Activated CD4-positive, CD25-positive, alpha-beta regulatory T cell (primary cell): ENCODE results near the gene SETD1B.
A peak's percentile ranks its signal among the peaks of the same experiment; 100 is the strongest.
"Not testable (repeated sequence)": the region's sequence is repeated elsewhere in the genome, so short reads cannot be mapped to it uniquely, and the experiment has no call there.

Experiments used
- DNase-seq, 4 experiments: peaks; one replicate each; lab custom pipeline; 2025; lab: John Stamatoyannopoulos, UW

Gene SETD1B

DNA sequence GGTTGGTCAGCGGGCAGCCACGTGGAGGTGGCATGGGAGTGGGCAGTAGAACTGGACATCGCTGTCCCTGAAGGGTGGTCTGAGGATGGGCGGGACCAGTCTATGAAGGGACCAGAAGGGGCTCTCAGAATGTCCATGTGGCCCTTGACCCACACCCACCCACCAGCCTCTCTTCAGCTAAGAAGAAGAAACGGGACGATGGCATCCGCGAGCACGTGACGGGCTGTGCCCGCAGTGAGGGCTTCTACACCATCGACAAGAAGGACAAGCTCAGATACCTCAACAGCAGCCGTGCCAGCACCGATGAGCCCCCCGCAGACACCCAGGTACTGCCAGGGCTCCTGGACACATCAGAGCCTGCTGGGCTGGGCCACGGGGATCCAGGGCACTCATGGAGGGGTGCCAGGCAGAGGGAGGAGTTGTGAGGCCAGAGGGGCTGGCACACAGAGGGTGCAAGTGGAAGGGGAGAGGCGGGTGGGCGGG, 21.3 kb downstream of the SETD1B start:
- no peak for DNase-seq

DNA sequence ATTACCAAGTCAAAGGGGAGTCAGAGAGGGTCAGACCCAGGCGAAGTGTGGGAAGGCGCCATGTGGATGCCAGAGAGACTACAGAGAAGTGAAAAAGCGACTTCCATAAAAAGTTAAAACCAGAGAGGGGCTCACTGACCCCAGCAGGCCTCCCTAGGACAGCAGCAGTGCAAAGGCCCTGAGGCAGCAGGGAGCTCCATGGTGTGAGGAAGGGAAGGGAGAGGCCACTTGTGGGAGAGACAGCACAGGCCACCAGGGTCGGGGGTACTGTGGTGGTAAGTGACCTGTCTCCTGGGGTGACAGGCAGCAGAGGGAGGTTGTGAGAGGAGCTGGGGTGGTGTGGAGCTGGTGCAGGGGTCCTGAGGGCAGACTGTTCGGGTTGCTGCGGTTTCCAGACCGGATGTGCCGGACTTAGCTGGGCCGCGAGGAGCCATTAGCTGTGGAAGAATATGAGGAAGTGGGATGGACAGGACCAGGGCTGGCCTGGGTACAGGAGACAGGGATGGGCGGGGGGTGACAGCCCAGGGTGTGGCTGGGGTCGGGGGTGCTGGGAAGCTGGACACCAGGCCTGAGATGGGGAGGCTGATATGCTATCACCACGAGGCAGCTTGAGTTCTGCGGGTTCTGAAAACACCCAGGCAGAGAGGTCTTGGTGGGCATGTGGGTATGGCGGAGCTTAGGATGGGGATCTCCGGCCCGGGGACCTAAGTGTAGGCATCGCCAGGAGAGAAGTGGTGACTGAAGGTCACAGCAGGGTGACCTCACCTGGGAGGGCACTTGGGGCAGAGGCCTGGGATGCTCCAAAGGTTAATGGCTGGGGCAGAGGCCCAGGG, 22.7 kb downstream of the SETD1B start:
- DNase-seq, result no peak

DNA sequence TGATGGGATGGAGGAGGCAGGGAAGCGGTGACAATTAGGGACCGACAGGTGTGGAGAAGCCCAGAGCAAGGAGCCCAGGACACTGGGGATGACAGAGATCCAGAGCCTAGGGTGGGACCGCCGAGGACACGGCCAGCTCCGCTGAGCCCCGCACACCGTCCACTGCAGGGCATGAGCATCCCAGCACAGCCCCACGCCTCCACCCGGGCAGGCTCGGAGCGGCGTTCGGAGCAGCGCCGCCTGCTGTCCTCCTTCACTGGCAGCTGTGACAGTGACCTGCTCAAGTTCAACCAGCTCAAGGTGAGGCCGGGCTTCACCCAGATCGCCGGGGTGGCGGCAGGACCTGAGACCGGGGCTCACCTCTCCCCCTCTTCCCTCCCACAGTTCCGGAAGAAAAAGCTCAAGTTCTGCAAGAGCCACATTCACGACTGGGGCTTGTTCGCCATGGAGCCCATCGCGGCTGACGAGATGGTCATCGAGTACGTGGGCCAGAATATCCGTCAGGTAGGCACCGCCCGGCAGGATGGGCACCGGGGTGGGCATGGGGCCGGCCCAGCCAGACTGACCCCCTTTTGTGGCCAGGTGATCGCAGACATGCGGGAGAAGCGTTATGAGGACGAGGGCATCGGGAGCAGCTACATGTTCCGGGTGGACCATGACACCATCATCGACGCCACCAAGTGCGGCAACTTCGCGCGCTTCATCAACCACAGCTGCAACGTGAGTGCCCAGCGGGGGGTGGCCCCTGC, 23.7 kb downstream of the SETD1B start:
- no peak for DNase-seq

DNA sequence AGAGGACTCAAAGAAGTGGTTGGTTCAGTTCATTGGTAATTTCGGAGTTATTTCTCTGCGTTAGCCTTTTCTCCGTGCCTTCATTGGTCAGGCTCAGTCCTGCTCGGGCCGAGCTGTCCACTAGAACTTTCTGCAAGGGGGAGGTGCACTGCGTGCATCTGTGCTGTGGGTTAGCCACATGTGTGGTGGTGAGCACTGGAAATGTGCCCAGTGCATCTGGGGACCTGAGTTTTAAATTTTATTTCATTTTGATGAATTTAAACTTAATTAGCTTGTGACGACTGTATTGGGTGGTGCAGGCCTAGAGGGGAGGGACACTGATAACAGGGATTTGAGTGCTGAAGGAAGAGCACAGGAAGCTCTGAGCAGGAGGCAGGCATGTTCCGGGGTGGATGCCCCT, 24.5 kb downstream of the SETD1B start:
- DNase-seq, result no peak

DNA sequence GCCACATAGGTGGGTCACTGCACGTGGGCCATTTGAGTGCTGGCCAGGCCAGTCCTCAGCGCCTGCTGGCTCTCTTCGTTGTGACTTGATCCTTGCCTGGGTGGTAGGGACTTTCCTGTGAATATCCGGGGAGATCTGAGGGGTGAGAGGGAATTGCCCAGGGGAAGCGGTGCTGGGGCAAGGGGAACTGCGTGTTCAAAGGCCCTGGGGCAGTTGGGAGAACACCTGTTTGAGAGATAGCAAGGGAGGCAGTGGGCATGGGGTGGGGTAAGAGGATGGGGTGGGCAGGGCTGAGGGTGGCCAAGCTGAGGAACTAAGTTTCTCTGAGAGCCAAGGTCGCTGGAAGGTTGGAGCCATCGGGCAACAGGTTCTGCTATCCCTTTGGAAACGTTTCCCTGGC, 25.0 kb downstream of the SETD1B start:
- no peak for DNase-seq

DNA sequence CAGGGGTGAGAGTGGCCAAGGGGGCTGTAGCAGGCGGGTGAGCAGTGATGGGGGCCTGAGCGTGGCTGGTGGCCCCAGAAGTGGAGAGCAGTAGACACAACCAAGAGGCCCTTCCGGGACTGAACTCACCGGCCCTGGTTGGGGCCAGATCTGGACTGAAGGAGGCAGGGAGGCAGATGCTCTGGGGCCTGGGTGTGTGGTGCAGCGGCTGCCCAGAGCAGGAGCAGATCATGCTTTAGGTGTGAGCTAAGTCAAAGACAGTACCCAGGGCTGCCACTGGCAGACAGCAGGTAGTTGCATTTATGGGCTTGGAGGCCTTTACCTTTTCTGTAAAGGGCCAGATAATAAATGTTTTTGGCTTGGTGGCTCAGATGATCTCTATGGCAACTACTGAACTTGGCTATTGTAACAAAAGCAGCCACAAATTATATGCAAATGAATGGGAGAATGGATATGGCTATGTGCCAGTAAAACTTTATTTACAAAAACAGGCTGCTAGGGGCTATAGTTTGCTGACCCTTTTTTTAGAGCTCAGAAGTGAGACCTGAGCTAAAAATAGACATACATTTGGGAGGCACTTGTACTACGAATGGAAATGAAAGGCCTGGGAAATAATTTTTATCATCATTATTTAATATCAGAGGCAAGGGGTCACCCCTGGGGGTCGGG, 25.6 kb downstream of the SETD1B start:
- DNase-seq, result no peak

DNA sequence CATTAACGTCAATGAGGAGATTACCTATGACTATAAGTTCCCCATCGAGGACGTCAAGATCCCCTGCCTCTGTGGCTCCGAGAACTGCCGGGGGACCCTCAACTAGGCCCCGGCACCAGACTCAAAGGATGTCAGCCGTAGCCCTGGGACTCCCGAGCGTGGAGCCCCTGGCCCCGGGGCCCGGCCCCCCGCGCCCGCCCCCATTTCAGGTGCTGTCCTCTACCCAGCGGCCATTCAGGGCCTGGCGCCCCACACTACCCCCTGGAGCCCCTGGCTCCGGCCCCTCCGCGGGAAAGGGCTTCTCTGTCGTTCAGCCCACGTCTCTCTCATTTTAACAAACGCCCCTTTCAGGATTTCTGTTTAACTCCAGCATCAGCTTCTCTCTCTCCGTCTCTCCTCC, 26.3 kb downstream of the SETD1B start:
- DNase-seq, result no peak

DNA sequence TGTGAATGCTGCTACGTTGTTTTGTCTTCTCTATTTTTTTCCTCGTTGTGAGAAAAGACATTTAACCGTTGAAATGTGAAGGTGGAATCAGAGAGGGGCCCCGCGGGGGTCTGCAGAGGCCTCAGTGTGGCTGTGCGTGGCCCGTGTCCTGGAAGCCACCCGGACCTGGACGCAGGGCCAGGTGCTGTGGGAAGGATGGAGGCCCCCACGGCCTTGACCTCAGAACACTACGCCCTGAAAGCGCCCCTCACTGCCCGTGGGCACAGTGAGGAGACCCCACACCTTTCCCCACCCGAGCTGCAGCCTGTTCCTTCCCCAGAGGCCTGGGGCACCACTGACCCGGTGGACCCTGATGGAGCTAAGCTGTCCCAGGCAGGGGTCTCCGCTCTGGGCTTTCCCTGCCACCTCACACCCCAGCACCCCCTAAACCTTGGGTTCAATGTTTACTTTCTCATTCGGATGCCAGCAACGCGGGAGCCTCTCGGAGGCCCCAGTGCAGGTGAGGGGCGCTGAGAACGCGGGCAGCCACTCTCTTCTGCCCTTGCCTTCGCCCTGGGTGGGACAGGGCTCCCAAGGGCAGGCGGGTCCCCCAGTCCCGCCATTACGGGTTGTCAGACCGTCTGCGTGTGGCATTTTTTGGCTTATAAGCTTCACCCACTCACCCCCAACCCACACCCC, 26.9 kb downstream of the SETD1B start:
- no peak for DNase-seq

DNA sequence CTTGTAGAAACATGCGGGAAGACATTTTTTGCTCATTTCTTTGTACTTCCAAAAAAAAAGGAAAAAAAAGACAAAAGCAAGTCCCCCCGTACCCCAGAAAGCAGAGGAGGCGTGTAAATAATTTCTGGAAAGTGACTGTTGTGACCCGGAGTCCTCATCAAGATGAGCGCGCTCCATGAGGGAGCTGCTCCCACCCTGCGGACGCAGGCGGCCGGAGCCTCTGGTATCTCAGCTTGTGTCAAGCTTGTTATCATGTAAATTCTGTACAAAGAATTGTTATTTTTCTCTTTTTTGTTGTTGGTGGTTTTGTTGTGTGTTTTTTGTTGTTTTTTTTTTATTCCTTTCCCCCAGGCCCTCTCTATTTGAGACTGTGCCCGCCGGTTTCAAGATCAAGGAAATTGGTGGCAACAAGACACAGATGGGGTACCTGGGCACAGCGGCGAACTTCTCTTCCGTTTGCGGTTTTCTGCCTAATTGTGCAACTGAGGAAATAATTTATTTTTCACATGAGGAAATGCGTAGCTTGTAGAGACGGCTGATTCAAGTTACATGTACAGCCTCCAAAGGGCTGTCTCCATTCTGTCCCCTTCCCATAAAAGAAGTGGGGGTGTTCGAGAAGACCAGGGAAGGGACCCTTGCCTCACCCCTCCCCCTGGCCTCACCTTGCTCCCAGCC, 27.9 kb downstream of the SETD1B start:
- DNase-seq, result no peak

DNA sequence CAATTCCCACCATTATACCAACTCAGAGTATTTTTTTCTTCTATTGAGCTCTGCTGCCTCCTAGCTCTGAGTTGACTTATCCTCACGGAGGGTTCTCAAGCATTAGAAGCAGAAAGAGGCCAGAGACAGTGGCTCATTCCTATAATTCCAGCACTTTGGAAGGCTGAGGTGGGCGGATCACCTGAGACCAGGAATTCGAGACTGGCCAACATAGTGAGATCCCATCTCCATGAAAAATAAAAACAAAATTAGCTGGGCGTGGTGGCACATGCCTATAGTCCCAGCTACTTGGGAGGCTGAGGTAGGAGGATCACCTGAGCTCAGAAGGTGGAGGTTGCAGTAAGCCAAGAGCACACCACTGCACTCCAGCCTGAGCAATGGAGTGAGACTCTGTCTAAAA, 33.9 kb downstream of the SETD1B start:
- DNase-seq, result no peak

DNA sequence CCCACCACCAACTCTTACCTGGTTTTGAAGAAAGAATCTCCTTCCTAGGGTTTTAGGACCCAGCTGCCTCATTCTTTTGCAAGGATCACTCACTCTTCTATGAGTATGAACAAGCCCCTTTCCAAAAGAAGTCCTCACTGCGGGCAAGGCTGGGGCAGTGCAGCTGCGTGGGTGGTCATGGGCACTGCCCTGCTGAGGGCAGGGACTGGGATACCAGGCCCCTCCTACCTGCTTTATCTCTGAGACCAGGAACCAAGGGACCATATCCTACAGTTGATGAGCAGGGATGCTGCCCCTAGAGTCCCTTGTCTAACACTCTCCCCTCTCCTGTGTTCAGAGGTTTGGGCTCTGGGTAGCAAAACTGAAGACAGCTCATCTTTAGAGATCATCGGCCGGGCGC, 34.3 kb downstream of the SETD1B start:
- DNase-seq, result no peak

DNA sequence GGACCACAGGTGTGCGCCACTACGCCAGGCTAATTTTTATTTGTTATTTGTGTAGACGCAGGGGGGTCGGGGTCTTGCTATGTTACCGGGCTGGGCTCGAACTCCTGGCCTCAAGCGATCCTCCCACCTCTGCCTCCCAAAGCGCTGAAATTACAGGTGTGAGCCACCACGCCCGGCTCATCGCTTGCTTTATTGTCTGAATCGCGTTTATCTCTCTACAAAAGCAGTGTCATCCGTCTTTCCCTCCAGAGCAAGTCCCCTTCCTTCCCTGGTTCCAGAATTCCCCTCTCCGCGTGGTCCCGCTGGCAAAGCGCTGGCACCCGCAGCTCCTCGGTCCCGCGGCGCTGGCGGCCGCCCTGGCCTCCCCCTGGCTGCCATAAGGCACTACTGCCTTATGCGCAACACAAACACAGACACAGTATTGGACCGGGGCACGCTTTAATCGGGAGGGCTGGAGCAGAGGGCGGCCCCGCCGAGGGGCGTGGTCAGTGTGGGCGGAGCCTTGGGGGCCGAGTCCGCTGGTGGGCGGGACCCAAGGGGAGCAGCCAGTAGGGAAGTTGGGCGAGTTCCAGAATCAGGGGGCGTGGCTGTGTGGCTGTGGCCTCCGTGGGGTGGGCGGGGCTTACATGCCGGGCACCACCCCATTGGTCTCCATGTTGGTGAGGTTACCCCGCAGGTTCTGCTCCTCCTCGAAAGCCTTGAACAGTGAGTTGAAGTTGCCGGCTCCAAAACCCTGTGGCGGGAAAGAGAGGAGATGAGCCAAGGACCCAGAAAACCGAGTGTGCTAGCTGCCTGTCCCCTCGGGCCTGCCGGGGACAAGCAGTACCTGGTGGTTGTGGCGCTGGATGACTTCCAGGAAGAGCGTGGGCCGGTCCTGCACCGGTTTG, 35.5 kb downstream of the SETD1B start:
- DNase-seq, result peak; percentile 98 to 99 (median 99)

DNA sequence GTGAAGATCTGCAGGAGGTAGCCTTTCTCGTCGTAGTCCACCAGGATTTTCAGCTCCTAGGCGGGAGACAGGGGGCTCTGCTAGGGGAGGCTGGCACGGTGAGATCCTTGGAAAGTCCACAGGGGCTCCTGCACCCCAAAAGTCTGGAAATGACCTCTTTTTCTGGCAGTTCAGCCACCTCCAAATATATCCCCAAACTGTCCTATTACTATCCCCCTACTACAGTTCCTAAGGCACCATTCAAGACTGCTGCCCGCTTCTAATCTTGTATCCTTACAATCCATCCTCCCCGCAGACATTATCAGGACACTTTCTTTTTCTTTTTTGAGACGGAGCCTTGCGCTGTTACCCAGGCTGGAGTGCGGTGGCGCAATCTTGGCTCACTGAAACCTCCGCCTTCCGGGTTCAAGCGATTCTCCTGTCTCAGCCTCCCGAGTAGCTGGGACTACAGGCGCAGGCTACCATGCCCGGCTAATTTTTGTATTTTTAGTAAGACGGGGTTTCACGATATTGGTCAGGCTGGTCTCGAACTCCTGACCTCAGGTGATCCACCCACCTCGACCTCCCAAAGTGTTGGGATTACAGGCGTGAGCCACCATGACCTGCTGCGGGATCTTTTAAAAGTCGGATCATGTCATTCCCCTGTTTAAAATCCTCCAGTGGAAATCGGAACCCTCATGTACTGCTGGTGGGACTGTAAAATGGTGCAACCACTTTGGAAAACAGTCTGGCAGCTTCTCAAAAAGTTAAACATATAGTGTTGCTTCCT, 36.4 kb downstream of the SETD1B start:
- DNase-seq, result no peak

DNA sequence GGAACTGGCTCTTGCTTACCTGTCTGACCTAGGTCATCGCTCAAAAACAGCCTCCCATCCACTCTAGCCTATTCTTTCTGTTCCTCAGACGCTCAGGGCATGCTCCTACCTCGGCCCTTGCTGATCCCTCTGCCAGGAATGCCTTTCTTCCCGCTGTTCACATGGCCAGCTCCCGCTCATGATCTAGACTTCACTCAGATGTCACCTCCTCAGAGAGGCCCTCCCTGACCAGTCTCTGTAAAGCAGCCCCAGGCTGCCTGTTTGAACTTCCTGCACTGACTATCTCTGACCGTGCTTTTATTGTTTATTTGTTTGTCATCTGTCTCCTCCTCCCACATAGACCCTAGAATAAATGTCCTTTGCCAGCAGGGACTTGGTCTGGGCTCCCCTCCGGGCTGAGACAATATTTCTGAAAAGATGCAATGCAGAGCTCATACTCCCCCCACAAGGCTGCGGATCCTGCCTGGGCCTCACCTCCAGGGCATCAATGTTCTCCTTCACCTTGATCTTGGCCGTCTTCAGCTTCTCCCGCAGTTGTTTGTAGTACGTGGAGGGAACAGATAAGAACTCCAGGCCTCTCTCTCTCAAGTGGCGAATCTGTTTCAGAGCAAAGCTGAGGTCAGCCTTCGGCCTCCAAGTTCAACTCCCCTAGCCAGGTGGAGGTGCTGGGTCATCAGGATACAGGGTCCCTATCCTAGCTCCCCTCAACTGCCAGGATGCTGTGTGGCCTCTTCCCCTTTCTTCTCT, 39.6 kb downstream of the SETD1B start:
- DNase-seq, result no peak

DNA sequence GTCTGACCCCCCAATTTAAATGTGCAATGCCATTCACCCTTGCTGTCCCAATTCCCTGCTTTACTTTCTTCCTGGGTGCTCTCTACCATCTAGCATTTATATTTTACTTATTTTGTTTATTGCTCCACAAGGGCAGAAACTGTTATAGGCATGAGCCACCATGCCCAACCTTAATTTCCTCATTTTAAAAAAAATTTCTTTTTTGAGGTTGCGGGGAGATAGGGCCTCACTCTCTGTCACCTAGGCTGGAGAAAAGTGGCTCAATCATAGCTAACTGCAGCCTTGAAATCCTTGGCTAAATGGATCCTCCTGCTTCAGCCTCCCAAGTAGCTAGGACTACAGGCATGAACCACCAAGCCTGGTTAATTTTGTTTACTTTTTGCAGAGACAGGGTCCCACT, 41.9 kb downstream of the SETD1B start:
- no peak for DNase-seq

DNA sequence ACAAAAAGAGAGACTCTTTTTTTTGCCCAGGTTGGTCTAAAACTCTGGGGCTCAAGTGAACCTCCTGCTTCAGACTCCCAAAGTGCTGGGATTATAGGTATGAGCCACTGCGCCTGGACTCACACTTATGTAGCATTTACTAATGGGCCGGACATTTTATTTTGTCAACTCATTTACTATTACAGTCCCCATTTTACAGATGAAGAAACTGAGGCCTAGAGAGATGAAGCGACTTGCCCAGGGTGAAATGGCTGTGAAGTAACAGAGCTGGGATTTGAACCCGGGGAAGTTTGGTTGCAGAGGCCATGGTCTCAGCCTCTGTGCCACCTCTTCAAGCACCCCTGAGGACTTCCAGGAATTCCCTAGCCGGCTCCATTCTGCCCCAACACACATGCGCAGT, 45.4 kb downstream of the SETD1B start:
- no peak for DNase-seq

DNA sequence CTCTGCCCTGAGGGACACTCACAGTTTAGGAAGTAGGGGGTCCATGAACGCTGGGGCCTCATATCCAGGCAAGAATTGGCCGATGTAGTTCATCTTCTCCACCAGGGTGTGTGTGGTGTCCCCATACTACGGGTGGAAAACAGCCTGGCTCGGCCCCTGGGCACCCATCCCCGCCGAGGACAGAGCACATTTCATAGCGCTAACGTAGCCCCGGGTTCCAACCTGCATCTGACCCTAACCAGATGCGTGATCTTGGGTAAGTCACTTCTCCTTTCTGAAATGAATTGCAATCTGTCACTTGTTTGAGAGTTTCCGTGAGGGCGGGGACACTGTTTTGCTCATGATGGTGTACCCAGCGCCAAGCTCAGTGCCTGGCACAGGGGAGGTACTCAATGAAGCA, 45.9 kb downstream of the SETD1B start:
- no peak for DNase-seq

DNA sequence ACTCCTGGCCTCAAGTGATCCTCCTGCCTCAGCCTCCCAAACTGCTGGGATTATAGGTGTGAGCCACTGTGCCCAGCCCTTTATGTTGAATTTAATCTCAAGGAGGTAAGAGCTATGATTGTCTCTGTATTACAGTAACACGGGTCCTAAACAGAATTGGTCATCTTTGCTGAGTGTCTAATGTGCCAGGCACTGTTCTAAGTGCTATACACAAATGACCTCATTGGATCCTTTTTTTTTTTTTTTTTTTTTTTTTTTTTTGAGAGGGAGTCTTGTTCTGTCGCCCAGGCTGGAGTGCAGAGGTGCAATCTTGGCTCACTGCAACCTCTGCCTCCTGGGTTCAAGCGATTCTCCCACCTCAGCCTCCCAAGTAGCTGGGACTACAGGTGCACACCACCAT, 48.6 kb downstream of the SETD1B start:
- not testable (repeated sequence) for DNase-seq
